Smooth muscle cell of the coronary artery (primary cell): ENCODE results near the gene KIF11. TPM values are rescaled to one million over a fixed set of nuclear protein-coding genes. Genes with fewer than 3 reads are reported as not detected.

Experiments used
- total RNA-seq: library from RNA; depleted of rRNA; stranded (reverse); fragments of >200 nt; gene quantifications from 2 replicates; pipeline ENCODE4 v1.2.3, GENCODE V29; 2014; ENCODE audit warnings: low replicate concordance

Gene KIF11
- 1.2 and 6.5 TPM in 2 replicates for total RNA-seq

GRCh38 chr10:92592761-92593618 is at the start of gene KIF11:
TSS of gene KIF11 (plus strand) at chr10:92593130. CDS start at chr10:92593376, 246 bp downstream.

GRCh38 chr10:92573798-92574547 is 19.0 kb upstream of the KIF11 start, which contains the start of gene IDE:
TSS of gene IDE (minus strand) at chr10:92574093. CDS start at chr10:92574019, 74 bp downstream.

GRCh38 chr10:92689663-92690210 is 96.8 kb downstream of the KIF11 start, which contains the start of gene HHEX:
TSS of gene HHEX (plus strand) at chr10:92689955. CDS start at chr10:92689987, 32 bp downstream.

Other genes with a start within 250 kb of the KIF11 start
- gene IDE, start 19.0 kb upstream of the KIF11 start, total RNA-seq = 7.8 and 23.5 TPM in 2 replicates
- gene HHEX, start 96.8 kb downstream of the KIF11 start, total RNA-seq = under 0.01 and 7.7 TPM in 2 replicates